Measurements from ENCODE around the gene GALNT10. TPM values are rescaled to one million over a fixed set of nuclear protein-coding genes. Genes with fewer than 3 reads are reported as not detected.

Gene GALNT10
- total RNA-seq, 1 donor from 2014 or later, result 23.5 TPM

DNA sequence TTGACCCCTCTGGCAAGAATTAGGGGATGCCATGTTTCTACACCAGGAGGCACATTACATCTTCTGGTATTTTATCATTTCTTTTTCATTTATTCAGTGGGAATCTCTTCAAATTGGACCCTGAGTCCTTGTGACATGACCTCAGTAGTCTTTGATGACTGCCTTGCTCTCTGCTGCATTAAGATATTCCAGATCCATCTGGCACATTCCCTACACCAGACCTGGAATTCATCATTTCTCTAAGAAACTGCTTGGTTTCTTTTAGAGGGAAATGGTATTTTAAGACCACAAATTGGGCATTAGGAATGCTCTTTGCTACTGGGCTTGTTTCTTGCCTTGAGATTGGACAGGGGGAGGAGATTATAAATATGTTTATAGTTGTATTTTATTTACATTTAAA is 61.0 kb downstream of the GALNT10 start:
- TF ChIP-seq, protein P1, sequence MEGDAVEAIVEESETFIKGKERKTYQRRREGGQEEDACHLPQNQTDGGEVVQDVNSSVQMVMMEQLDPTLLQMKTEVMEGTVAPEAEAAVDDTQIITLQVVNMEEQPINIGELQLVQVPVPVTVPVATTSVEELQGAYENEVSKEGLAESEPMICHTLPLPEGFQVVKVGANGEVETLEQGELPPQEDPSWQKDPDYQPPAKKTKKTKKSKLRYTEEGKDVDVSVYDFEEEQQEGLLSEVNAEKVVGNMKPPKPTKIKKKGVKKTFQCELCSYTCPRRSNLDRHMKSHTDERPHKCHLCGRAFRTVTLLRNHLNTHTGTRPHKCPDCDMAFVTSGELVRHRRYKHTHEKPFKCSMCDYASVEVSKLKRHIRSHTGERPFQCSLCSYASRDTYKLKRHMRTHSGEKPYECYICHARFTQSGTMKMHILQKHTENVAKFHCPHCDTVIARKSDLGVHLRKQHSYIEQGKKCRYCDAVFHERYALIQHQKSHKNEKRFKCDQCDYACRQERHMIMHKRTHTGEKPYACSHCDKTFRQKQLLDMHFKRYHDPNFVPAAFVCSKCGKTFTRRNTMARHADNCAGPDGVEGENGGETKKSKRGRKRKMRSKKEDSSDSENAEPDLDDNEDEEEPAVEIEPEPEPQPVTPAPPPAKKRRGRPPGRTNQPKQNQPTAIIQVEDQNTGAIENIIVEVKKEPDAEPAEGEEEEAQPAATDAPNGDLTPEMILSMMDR (conservative IDR thresholded peaks at IDR 0.05; ENCODE audit: low read depth, low read length), result no peak
- no peak for DNase-seq (ENCODE audit: low read depth)
- no peak overlapping the region for H3K4me3 ChIP-seq (ENCODE audit: low read depth, low read length)

DNA sequence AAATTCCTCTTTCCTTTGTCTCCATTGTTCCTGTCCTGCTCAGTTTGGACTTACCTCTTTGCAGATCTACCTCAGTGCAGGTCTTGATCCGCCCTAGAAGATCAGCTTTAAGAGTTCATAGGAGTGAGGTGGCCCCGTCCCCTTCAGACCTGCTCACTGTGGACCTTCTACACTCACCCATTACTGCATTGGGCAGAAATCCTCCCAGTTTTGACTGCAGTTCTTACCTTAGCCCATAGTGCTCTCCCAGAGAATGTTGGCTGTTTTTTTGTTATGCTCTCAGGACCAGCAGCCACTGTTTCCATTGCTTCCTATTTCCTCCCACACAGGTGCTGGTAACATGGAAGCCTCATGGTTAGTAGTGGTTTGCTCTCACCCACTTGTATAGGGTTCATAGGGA is 63.3 kb downstream of the GALNT10 start:
- TF ChIP-seq, protein P1 (conservative IDR thresholded peaks at IDR 0.05; ENCODE audit: low read depth, low read length), result no peak
- H3K4me3 ChIP-seq (ENCODE audit: low read depth, low read length), result no peak overlapping the region
- DNase-seq (ENCODE audit: low read depth), result no peak

DNA sequence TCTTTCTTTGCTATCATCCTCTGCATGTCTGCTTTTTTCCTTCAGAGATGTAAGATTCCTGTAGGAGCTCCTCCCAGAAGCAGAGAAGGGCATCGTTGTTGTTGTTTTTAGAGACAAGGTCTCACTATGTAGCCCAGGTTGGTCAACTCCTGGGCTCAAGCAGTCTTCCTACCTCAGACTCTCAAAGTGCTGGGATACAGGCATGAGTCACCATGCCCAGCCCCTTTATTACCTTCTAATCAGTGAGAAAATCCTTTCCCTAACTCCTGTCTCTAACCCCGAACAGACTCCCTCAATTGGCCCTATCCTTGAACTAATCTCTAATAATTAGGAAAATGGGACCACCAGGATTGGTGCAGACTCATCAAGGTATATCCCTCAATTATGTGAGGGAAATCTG is 64.4 kb downstream of the GALNT10 start:
- no peak overlapping the region for H3K4me3 ChIP-seq (ENCODE audit: low read depth, low read length)
- TF ChIP-seq, protein P1 (conservative IDR thresholded peaks at IDR 0.05; ENCODE audit: low read depth, low read length), result no peak
- DNase-seq (ENCODE audit: low read depth), result no peak

DNA sequence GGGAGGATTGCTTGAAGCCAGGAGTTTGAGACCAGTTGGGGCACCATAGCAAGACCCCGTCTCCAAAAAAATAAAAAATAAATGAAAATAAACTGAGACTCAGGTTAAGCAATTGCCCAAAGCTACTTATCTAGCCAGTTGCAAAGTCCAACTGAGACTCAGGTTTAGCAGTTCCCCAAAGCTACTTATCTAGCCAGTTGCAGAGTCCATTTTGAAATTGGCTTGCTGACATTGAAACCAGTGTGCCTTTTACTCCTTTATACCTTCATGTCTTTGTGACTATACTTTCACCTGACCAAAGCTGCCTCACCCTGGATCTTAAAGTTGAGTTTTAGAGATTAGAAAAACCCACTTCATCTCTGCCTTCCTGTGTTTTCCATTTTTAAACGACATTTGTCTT is 66.5 kb downstream of the GALNT10 start:
- TF ChIP-seq, protein P1 (conservative IDR thresholded peaks at IDR 0.05; ENCODE audit: low read depth, low read length), result no peak
- no peak overlapping the region for H3K4me3 ChIP-seq (ENCODE audit: low read depth, low read length)
- DNase-seq (ENCODE audit: low read depth), result no peak

DNA sequence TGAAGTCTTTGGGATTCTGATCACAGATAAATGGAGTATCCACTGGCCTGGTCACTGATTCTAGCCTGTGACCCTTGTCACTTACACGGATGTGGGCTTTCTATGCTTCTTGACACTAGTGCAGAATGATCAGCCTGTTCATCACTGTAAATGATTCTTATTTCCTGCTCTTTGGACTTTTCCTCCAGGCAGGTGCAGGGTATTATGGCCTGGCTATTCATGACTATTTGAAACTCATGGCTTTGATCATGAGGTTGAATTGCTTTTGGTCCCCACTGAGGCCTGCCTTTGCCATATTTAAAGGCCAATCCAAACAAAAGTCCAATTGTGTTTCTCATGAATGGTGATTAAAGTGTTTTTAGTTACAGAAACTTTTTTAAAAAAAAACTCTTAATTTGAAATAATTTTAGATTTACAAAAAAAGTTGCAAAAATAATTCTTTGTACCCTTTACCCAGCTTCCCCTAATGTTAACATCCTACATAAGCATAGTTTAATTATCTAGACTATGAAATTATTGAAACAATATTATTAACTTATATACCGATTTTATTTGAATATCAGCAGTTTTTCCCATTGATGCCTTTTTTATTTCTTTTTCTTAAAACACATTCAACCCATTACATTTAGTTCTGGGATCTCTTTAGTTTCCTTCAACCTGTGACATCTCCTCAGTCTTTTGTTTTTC is 68.1 kb downstream of the GALNT10 start:
- no peak for DNase-seq (ENCODE audit: low read depth)
- TF ChIP-seq, protein P1 (conservative IDR thresholded peaks at IDR 0.05; ENCODE audit: low read depth, low read length), result no peak
- H3K4me3 ChIP-seq (ENCODE audit: low read depth, low read length), result no peak overlapping the region

DNA sequence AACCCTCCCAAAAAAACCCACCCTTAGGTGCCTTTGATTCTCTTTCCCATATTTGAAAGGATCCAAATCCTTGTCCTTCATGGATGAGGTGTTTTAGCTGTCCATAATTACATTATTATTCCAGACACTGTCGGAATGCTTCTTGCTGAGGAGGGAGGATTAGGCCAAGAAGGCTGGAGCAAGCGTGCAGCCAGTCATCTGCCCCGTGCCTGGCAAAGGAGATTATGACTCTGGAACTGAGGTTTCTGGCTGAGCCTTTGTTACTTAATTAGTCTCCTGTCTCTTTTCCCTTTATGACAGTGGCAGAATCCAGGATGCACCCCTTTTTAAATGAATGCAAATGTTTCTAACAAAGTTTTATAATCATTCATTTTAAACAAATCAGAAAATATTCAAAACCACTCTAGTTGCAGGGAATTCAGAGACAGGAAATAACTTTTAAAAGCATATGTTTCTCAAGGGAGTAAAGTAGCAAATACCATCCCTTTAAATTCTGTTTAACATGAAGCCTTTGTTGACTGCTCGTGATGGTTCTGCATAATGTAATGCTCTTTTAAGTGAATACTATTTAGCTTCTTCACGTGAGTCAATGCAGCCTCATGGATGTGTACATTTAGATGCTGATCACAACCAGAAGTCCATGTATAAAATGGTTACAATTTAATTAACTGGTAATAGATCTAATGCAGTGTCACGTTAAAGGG is 69.8 kb downstream of the GALNT10 start:
- TF ChIP-seq, protein P1 (conservative IDR thresholded peaks at IDR 0.05; ENCODE audit: low read depth, low read length), result no peak
- DNase-seq (ENCODE audit: low read depth), result no peak
- no peak overlapping the region for H3K4me3 ChIP-seq (ENCODE audit: low read depth, low read length)
